ENCODE data around the gene MSH5. TPM values are rescaled to one million over a fixed set of nuclear protein-coding genes. Genes with fewer than 3 reads are reported as not detected.

The MSH5 gene
- total RNA-seq, 1 experiment from 2014 or later = 58.4 TPM

DNA sequence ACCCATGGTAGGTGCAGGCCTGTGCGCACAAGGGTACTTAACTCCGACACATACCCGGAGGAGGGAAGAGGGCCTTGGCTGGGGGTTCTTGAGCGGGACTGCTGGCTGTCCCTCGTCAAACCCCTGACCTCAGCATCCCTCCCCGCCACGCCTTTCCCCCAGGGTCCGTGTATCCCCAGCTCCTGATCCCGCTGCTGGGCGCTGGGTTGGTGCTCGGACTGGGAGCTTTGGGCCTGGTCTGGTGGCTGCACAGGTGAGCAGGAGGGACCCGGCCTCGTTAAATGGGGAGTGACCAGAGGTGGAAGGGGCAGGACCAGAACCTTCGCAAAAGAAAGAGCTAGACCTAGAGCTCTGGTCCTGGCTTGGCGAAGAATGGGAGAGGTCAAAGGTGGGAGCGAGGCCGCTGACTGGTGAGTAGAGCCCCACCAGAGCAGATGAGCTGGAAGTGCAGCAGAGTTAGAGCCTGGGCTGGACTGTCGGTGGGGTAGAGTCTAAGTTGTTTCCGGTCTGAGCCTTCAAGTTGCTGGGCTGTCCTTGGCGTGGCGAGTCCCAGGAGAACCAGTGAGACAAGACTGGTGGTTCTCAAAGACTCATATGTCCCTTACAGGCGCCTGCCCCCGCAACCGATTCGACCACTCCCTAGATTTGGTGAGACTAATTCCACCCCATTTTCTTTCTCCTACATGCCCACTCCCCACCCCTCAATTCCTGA, 15.7 kb upstream of the MSH5 start:
- H3K27ac ChIP-seq (ENCODE audit: low read length) = no peak overlapping the region
- H3K9me3 ChIP-seq (ENCODE audit: low read length) = no peaks in the 10 kb centered on the region
- H3K4me3 ChIP-seq (ENCODE audit: low read length) = no peak overlapping the region
- no peak overlapping the region for H3K4me2 ChIP-seq (ENCODE audit: low read depth, low read length, poor library complexity, severe bottlenecking)
- H3K4me1 ChIP-seq (ENCODE audit: low read length) = peaks cover 28% of the 10 kb centered on the region
- no peak for DNase-seq
- no peaks in the 10 kb centered on the region for H3K27me3 ChIP-seq (ENCODE audit: low read length)
- H3K36me3 ChIP-seq (ENCODE audit: insufficient read depth, low read length) = no peaks in the 10 kb centered on the region
- no peak overlapping the region for H2AFZ ChIP-seq (ENCODE audit: low read length)
- H3K79me2 ChIP-seq (ENCODE audit: low read length) = no peaks in the 10 kb centered on the region
- H4K20me1 ChIP-seq (ENCODE audit: insufficient read depth, low read depth, low read length) = no peaks in the 10 kb centered on the region
- no peak overlapping the region for H3K9ac ChIP-seq (ENCODE audit: low read length)
- H3K9me2 ChIP-seq (replicated peaks; ENCODE audit: insufficient read depth, low read length) = no peaks in the 10 kb centered on the region

- Histone ChIP-seq H3K9ac (ENCODE audit: low read length) (no peak overlapping the region), H3K4me3 (ENCODE audit: low read length) (no peak overlapping the region), H3K27ac (ENCODE audit: low read length) (no peak overlapping the region), H3K9me2 (replicated peaks; ENCODE audit: insufficient read depth, low read length) (no peaks in the 10 kb centered on the region), H3K4me1 (ENCODE audit: low read length) (peaks cover 37% of the 10 kb centered on the region), H2AFZ (ENCODE audit: low read length) (no peak overlapping the region), H3K79me2 (ENCODE audit: low read length) (no peaks in the 10 kb centered on the region), H3K4me2 (ENCODE audit: low read depth, low read length, poor library complexity, severe bottlenecking) (no peak overlapping the region), H3K9me3 (ENCODE audit: low read length) (no peaks in the 10 kb centered on the region), H3K36me3 (ENCODE audit: insufficient read depth, low read length) (0 out of 2 replicates have a peak, but pooled peaks cover 3% of the 10 kb centered on the region), H4K20me1 (ENCODE audit: insufficient read depth, low read depth, low read length) (no peaks in the 10 kb centered on the region), H3K27me3 (ENCODE audit: low read length) (no peaks in the 10 kb centered on the region)
- DNase-seq = no peak
Measured at GRCh38 chr6:31725502-31726350, 14.1 kb upstream of the MSH5 start.

GRCh38 chr6:31727034-31727716, 12.6 kb upstream of the MSH5 start:
- no peak overlapping the region for H3K4me3 ChIP-seq (ENCODE audit: low read length)
- no peak overlapping the region for H2AFZ ChIP-seq (ENCODE audit: low read length)
- H3K36me3 ChIP-seq (ENCODE audit: insufficient read depth, low read length) = peaks cover 12% of the 10 kb centered on the region
- H3K9ac ChIP-seq (ENCODE audit: low read length) = 0 out of 2 replicates have a peak overlapping the region, but pooled peaks have one; percentile 9
- H3K4me1 ChIP-seq (ENCODE audit: low read length) = peaks cover 37% of the 10 kb centered on the region
- H3K79me2 ChIP-seq (ENCODE audit: low read length) = no peaks in the 10 kb centered on the region
- H3K4me2 ChIP-seq (ENCODE audit: low read depth, low read length, poor library complexity, severe bottlenecking) = no peak overlapping the region
- no peak overlapping the region for H3K27ac ChIP-seq (ENCODE audit: low read length)
- no peaks in the 10 kb centered on the region for H3K9me3 ChIP-seq (ENCODE audit: low read length)
- no peaks in the 10 kb centered on the region for H3K27me3 ChIP-seq (ENCODE audit: low read length)
- H4K20me1 ChIP-seq (ENCODE audit: insufficient read depth, low read depth, low read length) = no peaks in the 10 kb centered on the region
- no peaks in the 10 kb centered on the region for H3K9me2 ChIP-seq (replicated peaks; ENCODE audit: insufficient read depth, low read length)
- no peak for DNase-seq

DNA sequence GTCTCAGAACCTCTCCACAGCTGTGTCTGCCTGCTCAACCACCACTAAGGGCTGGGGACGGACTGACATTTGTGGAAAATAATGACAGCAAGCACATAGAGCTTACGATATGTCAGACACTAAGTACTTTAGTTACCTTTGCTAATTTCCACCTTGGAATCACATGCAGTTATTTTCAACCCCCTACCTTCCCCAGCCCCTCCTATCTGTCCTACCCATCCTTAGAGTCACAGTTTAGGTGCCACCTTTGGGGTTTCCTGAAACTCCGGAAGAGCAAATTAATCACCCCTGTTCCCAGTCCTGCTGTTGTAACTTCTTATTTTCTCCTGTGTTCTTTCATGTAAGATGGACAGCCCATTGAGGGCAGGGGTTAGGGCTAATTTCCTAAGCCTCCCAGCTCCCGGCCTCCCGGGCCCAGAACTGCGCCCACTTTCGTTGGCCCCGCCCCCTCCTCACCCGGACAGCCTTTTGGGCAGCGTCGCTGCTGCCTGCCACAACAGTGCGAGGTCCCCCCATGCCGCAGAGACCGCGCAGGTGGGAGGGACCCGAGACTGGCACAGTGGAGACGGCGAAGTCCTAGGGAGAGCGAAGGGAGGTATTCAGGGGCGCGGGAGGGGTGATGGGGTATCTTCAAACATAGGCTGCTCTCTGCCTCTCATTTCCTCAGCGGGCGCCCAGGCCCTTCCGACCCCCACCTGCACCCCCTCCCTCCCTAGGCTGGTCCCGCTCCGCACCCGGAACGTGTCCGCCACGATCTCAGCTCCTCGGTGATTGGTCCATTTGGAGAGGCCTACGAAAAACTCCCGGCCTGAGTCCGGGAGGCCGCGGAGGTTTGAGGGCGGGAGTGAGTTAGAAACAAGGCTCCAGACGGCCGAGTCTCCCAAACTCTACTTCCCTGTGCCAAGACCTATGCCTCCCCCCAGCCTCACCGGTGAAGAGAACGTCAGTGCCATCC, 11.8 kb upstream of the MSH5 start:
- peak; percentile 87 for DNase-seq
- no peak overlapping the region for H3K4me3 ChIP-seq (ENCODE audit: low read length)
- no peaks in the 10 kb centered on the region for H3K9me3 ChIP-seq (ENCODE audit: low read length)
- no peaks in the 10 kb centered on the region for H4K20me1 ChIP-seq (ENCODE audit: insufficient read depth, low read depth, low read length)
- no peak overlapping the region for H2AFZ ChIP-seq (ENCODE audit: low read length)
- H3K27me3 ChIP-seq (ENCODE audit: low read length) = no peaks in the 10 kb centered on the region
- H3K4me2 ChIP-seq (ENCODE audit: low read depth, low read length, poor library complexity, severe bottlenecking) = no peak overlapping the region
- peaks cover 37% of the 10 kb centered on the region for H3K4me1 ChIP-seq (ENCODE audit: low read length)
- no peaks in the 10 kb centered on the region for H3K79me2 ChIP-seq (ENCODE audit: low read length)
- no peaks in the 10 kb centered on the region for H3K9me2 ChIP-seq (replicated peaks; ENCODE audit: insufficient read depth, low read length)
- H3K9ac ChIP-seq (ENCODE audit: low read length) = peak overlapping the region; percentile 22; the same call in 1 of the 2 replicates
- H3K27ac ChIP-seq (ENCODE audit: low read length) = peak overlapping the region; percentile 42; the same call in 1 of the 2 replicates
- peaks cover 16% of the 10 kb centered on the region for H3K36me3 ChIP-seq (ENCODE audit: insufficient read depth, low read length)

GRCh38 chr6:31728767-31729514, 10.9 kb upstream of the MSH5 start, which contains the start of gene DDAH2:
DDAH2 (minus strand) TSS chr6:31729299; CDS start chr6:31729161, 138 bp downstream.
- Histone ChIP-seq H3K79me2 (ENCODE audit: low read length) (peaks cover 4% of the 10 kb centered on the region), H3K9me3 (ENCODE audit: low read length) (no peaks in the 10 kb centered on the region), H3K27ac (ENCODE audit: low read length) (no peak within 1 kb of the TSS), H3K9ac (ENCODE audit: low read length) (peak within 1 kb of the TSS; percentile 71), H3K4me1 (ENCODE audit: low read length) (peaks cover 40% of the 10 kb centered on the region), H4K20me1 (ENCODE audit: insufficient read depth, low read depth, low read length) (no peaks in the 10 kb centered on the region), H3K4me3 (ENCODE audit: low read length) (peak within 1 kb of the TSS; percentile 72), H3K9me2 (replicated peaks; ENCODE audit: insufficient read depth, low read length) (no peaks in the 10 kb centered on the region), H3K36me3 (ENCODE audit: insufficient read depth, low read length) (peaks cover 25% of the 10 kb centered on the region), H2AFZ (ENCODE audit: low read length) (peak within 1 kb of the TSS; percentile 25; the same call in 1 of the 2 replicates), H3K4me2 (ENCODE audit: low read depth, low read length, poor library complexity, severe bottlenecking) (peak within 1 kb of the TSS; percentile 92), H3K27me3 (ENCODE audit: low read length) (no peaks in the 10 kb centered on the region)
- no peak for DNase-seq

- Histone ChIP-seq H3K79me2 (ENCODE audit: low read length) (peaks cover 10% of the 10 kb centered on the region), H3K4me3 (ENCODE audit: low read length) (peak overlapping the region; percentile 72)
Measured at GRCh38 chr6:31729515-31729978, 10.3 kb upstream of the MSH5 start.

More at GRCh38 chr6:31729515-31729978, 10.3 kb upstream of the MSH5 start:
- Histone ChIP-seq H3K4me1 (ENCODE audit: low read length) (peaks cover 46% of the 10 kb centered on the region), H3K36me3 (ENCODE audit: insufficient read depth, low read length) (peaks cover 26% of the 10 kb centered on the region), H3K9me2 (replicated peaks; ENCODE audit: insufficient read depth, low read length) (no peaks in the 10 kb centered on the region), H3K27me3 (ENCODE audit: low read length) (no peaks in the 10 kb centered on the region), H3K9ac (ENCODE audit: low read length) (peak overlapping the region; percentile 71), H3K4me2 (ENCODE audit: low read depth, low read length, poor library complexity, severe bottlenecking) (peak overlapping the region; percentile 92), H4K20me1 (ENCODE audit: insufficient read depth, low read depth, low read length) (no peaks in the 10 kb centered on the region), H3K27ac (ENCODE audit: low read length) (no peak overlapping the region), H3K9me3 (ENCODE audit: low read length) (no peaks in the 10 kb centered on the region), H2AFZ (ENCODE audit: low read length) (peak overlapping the region; percentile 25; the same call in 1 of the 2 replicates)
- DNase-seq = peak; percentile 95
